ELF-1 (cell line): Measurements from ENCODE around the gene STAM2.
"Not testable (repeated sequence)": the region's sequence is repeated elsewhere in the genome, so short reads cannot be mapped to it uniquely, and the experiment has no call there.

Experiments used
- DNase-seq: peaks from one replicate; pipeline ENCODE4 v3.0.0-alpha.2; 2016; ENCODE audit warnings: low read depth, low spot score

Gene STAM2

DNA sequence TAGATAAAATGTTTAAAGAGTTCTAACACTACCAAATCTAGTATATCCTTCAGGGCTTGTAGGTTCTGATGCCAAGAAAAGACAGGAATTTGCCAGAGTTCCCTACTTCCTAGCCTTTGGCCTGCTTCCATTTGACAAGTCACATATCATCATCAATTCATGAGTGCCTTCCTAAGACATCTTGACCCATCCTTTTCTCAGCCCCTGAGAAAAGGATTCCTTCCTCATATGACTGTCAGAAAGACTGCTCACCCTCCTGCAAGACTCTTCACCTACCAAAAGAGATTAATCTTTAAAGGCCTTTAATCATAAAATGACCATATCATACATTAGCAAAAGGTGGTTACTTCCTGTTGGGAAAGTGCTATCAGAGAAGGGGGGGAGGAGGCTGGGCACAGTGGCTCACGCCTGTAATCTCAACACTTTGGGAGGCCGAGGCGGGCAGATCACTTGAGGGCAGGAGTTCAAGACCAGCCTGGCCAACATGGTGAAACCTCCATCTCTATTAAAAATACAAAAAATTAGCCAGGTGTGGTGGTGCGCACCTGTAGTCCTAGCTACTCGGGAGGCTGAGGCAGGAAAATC lies 3.3 kb downstream of the STAM2 start:
- not testable (repeated sequence) for DNase-seq

DNA sequence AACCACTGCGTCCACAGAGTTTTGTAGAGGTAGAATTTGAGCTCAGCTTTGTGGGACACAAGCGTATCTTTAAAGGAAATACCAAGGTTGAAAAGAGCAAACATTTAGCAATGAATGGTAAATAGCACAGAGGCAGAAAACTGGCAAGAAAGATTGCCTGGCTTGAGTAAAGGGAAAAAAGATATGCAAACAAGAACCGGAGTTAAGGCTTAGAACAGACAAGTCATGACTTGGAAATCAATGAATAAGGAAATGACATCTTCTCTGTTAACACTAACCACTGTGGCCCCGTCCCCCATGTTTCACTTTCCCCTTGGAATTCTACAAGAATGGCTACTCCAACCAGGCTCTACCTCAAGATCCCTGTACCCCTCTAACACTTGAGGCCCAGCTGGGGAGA lies 3.8 kb downstream of the STAM2 start:
- DNase-seq, result no peak

DNA sequence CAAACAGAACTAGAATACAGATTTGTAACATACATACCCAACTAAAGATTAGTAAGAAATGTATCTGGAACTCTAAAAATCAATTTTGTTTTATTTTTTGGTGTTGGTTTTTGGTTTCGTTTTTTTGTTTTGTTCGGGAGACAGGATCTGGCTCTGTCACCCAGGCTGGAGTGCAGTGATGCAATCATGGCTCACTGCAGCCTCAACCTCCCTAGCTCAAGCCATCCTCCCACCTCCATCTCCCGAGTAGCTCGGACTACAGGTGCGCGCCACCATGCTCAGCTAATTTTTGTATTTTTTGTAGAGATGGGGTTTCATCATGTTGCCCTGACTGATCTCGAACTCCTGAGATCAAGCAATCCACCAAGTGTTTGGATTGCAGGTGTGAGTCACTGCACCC lies 6.4 kb downstream of the STAM2 start:
- not testable (repeated sequence) for DNase-seq

DNA sequence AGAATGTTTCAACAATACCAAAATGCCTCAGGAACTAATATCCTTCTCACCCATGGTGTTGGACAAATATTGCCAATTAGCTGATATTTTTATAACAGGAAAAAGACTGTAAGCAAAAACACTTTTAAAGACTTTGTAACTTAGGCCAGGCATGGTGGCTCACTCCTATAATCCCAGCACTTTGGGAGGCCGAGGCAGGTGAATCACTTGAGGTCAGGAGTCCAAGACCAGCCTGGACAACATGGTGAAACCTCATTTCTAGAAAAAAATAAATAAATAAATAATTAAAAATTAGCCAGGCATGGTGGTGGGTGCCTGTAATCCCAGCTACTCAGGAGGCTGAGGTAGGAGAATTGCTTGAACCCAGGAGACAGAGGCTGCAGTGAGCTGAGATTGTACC lies 8.1 kb downstream of the STAM2 start:
- DNase-seq, result not testable (repeated sequence)

DNA sequence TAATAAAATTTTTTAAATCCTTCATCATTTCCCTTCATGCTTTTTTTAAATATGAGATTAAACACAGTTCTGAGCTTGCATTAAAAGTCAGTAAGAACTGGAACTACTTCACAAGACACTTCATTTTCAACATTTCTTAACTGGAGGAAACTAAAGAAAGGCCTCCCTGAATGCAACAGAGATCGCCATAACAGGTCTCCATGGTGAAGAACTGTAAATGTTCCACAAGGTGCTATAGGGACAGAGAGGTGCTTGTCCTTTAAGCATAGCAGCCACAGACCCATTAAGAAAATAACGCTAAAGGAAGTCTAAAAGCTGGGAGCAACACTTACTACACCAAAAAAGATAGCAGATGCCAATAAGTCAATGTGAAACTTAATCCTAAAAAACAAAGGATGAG lies 8.5 kb downstream of the STAM2 start:
- no peak for DNase-seq

DNA sequence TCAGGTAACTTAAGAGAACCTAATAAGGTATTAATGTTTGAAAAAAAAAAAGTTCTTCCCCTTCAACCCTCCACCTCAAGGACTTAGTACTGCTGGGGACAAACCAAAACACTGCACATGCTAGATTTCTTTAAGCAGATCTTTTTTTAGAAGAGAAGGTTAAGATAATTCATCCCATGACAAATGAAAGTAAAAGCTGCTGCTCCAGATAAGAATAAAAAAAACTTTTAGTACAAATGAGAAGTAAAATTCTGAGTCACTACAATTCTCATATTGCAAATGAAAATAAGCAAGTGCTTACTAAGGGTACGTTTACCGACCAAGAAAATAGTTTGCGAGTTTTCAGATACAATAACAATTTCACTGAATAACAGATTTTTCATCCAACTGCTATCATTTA lies 8.9 kb downstream of the STAM2 start:
- DNase-seq, result no peak

DNA sequence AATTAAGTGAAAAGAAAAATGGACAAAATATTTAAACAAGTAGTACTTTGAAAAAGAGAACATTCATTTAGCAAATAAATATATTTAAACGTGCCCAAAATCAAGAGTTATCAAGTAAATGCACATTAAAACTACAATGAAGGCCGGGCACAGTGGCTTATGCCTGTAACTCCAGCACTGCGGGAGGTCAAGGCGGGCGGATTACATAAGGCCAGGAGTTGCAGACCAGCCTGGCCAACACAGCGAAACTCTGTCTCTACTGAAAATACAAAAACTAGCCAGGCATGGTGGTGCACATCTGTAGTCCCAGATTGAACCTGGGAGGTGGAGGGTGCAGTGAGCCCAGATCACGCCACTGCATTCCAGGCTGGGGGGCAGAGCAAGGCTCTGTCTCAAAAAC lies 9.8 kb downstream of the STAM2 start:
- DNase-seq, result no peak

DNA sequence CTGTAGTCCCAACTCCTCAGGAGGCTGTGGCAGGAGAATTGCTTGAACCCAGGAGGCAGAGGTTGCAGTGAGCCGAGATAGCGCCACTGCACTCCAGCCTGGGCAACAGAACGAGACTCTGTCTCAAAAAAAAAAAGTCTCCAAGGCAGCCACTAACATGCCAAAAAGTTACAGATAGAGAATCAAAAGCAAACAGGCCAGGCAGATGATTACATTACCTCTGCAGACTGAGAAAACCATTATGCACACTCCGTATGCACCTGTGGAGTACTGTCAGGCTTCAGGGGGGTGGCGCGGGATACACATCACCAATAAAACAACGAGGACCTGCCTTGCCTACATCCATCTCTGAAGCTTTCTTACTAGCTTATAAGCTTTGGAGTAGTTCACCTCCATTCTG lies 10.3 kb downstream of the STAM2 start:
- no peak for DNase-seq

DNA sequence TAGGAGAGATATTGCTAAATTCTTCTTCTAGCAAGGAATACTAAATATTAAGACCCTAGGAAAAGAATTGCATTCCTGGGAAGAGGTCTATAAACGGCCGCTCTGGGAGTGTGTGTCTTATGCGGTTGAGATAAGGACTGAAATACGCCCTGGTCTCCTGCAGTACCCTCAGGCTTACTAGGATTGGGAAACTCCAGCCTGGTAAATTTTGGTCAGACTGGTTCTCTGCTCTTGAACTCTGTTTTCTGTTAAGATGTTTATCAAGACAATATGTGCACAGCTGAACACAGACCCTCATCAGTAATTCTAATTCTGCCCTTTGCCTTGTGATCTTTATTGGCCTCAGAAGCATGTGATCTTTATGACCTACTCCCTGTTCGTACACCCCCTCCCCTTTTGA lies 11.9 kb downstream of the STAM2 start:
- DNase-seq, result not testable (repeated sequence)

DNA sequence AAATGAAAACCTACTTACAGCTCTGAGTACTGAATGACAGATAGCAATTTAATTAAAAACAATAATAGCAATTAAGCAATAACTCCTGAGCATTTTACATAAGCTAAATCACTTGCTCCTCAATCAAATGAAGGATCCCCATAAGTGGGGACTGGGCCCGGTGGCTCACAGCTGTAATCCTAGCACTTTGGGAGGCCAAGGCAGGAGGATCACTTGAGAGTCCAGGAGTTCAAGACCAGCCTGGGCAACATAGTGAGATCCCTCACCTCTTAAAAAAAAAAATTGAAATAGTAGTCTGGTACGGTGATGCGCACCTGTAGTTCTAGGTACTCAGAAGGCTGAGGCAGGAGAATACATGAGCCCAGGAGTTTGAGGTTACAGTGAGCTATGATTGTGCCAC lies 13.4 kb downstream of the STAM2 start:
- no peak for DNase-seq

DNA sequence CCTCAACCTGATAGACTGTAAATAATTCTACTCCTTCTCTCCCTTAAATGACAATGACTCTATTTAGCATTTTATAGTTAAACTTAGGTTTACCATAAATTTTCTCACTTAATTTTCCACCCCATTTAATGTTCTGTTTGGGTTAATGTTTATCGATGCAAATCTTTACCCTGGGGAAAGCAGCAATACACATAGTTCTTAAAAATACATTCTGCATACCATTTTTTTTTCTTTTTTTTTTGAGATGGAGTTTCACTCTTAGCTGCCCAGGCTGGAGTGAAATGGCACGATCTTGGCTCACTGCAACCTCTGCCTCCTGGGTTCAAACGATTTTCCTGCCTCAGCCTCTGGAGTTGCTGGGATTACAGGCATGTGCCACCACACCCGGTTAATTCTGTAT lies 14.0 kb downstream of the STAM2 start:
- no peak for DNase-seq

DNA sequence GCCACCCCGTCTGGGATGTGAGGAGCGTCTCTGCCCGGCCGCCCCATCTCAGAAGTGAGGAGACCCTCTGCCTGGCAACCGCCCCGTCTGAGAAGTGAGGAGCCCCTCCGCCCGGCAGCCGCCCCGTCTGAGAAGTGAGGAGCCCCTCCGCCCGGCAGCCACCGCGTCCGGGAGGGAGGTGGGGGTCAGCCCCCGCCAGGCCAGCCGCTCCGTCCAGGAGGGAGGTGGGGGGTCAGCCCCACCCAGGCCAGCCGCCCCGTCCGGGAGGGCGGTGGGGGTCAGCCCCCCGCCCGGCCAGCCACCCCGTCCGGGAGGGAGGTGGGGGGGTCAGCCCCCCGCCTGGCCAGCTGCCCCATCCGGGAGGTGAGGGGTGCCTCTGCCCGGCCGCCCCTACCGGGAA lies 15.2 kb downstream of the STAM2 start:
- DNase-seq, result not testable (repeated sequence)

DNA sequence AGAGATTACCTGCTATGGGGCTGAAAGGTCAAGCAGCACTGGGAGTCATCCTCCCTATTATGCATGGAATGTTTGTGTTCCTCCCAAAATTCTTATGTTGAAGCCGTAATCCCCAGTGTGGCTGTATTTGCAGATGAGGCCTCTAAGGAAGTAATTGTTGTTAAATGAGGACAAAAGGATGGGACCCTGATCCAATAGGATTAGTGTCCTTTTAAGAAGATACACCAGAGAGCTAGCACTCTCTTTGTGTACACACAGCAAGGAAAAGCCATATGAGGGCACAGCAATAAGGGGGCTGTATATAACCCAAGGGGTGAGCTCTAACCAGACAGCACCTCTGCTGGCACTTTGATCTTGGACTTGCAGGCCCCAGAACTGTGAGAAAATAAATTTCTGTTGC lies 18.3 kb downstream of the STAM2 start:
- DNase-seq, result no peak

DNA sequence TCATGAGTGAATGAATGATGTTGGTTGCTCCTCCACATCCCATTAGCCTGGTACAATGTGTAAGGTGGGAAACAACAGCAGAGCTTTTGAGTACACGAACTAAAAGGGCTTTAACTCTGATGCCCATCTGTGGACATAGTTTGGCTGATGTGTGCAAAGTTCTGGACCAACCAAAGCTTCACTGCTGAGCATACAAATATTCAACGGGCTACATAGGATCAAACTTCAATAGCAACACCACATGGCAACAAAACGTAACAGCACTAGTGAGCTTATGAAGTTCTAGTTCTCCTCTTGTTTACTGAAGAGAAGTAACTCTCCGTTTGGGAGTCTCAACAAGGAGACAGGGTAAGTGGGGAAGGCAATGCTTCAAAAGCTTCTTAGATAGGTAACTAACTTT lies 20.4 kb downstream of the STAM2 start:
- no peak for DNase-seq

DNA sequence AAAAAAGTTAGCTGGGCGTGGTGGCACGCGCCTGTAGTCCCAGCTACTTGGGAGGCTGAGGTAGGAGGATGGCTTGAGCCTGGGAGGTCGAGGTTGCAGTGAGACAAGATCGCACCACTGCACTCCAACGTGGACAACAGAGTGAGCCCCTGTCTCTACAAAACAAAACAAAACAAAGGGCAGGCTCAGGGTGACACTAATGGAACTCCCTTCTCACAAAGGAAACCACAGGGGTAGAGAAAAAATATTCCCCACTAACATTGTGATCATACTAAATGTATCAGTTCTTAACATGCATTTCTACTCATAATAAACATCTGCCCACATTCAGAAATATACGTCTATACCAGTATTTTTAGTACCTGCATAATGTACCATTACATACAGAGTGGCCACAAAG lies 21.1 kb downstream of the STAM2 start:
- DNase-seq, result no peak

DNA sequence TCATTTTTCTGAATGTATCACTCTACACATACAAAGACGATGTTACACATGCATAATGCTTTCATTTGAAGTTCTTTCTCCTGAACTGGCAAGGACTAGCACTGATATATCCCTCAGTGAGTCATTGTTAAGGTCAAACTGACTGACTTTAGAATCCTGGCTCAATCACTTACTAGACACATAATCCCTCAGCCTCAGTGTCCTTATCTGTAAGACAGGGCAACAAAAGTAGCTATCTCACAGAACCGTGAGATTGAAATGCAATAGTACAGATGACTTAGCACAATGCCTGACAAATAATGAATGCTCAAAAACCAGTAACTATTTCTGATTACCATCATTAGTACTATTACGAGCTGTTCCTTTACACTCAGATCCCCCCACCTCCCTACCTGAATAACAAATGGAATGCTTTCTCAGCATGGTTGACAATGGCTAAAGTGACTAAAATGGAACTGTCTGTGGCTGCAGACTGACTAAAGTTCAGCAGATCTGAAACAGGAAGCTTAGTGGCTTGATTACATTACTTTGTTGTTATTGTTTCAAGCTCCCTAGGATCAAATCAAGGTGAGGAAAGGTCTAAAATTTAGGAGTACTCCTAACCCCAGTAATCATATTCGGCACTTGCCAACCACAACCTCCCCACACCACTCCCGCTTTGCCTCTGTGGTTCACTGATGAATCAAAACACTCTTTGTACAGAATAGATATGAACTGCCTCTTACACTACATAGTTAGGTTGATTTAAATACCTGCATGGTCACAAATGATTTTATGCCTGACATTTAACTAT lies 40.9 kb downstream of the STAM2 start:
- no peak for DNase-seq

DNA sequence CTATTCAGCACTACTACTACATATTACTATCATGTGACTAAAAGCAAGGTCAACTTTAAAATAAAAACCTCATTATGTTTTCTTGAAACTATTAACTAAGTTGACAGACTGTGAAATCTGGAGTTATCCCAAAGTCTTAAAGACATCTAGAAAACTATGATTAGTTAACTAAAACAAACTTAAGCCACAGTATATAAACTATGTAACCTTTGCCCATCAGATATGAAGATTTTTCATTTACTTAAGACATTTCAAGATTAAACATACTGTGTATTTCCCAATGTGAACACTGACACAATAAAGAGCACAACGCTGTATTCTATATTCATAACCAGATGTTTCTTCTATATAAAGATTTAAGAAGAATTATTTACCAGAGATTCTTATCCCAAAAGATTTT lies 43.3 kb downstream of the STAM2 start:
- no peak for DNase-seq

DNA sequence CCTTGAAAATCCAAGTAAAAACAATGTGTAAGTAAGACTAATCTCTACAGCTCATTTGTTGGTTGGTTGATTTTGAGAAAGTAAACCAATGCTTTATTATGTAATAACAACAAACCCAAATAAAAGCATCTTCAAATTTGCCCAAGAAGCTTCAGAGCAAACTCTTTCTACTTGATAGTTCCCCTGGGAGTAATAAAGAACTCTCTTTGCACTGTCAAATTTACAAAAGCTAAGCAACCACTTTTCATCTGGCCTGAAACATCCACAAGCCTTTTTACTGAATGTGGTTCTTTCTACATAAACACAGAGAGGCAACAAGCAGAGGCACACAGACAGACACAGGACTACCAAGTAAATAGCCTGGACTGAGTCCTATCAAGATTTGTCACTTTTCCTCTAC lies 47.9 kb downstream of the STAM2 start:
- no peak for DNase-seq

DNA sequence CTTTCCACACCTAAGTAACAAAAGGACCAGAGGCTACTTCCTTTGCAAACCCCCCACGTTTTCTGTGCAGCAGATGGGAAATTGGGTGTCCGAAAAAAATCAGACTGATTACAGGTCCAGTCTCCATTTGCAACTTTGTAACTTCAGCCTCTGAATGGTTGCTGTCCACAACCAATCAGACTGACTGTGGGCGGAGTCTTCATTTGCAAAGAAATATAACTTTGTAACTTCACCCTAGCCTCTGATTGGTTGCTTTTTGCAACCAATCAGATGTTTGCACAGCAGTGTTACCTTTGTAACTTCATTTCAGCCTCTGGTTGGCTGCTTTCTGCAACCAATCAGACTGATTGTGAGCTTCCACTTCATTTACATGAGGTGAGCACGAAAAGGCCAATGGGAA lies 48.9 kb downstream of the STAM2 start:
- DNase-seq, result no peak

DNA sequence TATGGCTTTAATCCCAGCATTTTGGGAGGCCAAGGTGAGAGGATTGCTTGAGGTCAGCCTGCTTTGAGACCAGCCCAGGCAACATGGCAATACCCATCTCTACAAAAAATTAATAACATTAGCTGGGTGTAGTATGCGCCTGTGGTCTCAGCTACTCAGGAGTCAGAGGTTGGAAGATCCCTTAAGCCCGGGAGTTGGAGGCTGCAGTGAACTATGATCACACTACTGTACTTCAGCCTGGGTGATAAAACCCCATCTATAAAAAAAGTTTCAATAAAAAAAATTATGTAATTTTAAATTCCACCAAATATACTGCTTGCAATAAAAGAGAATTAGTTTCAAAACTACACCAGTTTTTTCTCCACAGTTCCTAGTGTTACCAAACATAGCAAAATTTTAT lies 53.4 kb downstream of the STAM2 start:
- no peak for DNase-seq

DNA sequence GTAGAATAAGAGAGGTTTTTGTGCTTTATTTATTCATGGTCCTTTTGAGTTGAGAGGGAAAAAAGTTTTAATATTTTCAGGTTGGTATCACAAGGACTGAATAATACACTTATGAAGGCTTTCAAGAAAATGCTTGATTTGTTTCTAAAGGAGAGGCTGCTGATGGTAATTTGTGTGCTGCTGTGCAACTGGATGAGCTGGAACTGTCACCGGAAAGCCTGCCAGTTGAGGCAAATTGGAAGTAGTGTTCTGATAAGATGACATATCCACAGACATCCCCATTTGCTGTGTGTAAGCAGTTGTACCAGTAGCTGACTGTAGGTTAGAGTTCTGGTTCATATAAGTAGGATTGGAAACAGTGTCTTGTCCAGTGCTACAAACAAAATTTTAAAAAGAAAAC lies 55.1 kb downstream of the STAM2 start:
- DNase-seq, result no peak

DNA sequence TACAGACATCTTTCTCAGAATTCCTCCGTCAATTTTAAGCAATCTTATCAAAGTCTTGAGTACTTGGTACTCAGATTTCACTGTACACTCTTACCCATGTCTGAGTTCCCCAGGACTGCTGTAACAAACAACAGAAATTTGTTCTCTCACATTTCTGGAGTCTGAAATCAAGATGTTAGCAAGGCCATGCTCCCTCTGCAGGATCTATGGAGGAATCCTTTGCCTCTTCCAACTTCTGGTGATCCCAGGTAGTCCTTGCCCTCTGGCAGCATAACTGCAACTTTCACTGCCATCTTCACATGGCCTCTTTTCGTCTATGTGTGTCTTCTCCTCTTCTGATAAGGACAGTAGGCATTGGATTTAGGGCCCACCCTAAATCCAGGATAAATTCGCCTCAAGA lies 59.6 kb downstream of the STAM2 start:
- no peak for DNase-seq

DNA sequence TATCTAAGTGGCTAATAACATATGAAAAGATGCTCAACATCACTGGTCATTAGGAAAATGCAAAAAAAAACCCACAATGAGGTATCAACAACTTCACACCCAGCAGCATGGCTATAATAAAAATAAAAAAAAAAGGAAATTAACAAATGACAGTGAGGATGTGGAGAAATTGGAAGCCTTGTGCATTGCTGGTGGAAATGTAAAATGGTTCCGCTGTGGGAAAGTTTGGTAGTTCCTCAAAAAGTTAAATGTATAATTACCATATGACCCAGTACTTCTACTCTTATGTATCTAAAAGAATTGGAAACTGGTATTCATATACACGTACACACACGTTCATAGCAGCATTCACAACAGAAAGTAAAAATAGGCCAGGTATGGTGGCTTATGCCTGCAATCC lies 61.2 kb downstream of the STAM2 start:
- DNase-seq, result no peak

DNA sequence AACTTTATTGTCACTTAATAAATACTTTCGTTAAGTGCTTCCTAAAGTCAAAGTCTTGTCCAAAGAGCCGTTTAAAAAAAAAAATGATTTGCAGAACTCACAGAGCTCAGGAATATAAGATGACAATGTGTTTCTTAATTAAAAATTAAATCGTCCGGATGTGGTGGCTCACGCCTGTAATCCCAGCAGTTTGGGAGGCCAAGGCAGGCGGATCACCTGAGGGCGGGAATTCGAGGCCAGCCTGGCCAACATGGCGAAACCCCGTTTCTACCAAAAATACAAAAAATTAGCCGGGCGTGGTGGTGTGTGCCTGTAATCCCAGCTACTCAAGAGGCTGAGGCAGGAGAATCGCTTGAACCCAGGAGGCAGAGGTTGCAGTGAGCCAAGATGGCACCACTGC lies 68.4 kb downstream of the STAM2 start:
- not testable (repeated sequence) for DNase-seq
